Heart left ventricle (tissue), 16 donors: ENCODE results near the gene INO80. TPM values are rescaled to one million over a fixed set of nuclear protein-coding genes. Genes with fewer than 3 reads are reported as not detected.

ENCODE experiments used
- ATAC-seq, 4 donors: fragments of 200-7000 bp; cut with Tn5 transposase; one replicate each; pipeline ENCODE4 v1.9.1; 2020 to 2022; ENCODE audit warnings: moderate library complexity in 4 of 4, mild to moderate bottlenecking in 3 of 4, moderate number of reproducible peaks in 1 of 4
- DNase-seq, 5 donors: peaks; one replicate each; pipeline ENCODE4 v3.0.0-alpha.2; 2020
- H3K27ac ChIP-seq, 12 donors: fragments of 200-600 bp; sonication (generic) in 4 of 12; one replicate each; pipeline versions ENCODE4 v1.5.0 to v1.8.0; 2016 to 2022; ENCODE audit warnings: mild to moderate bottlenecking in 2 of 12
- H3K27me3 ChIP-seq, 9 donors: fragments of 200-600 bp; sonication (generic) in 2 of 9; one replicate each; pipeline versions ENCODE4 v1.5.1 to v1.8.0; 2016 to 2022; ENCODE audit warnings: mild to moderate bottlenecking in 3 of 9
- H3K36me3 ChIP-seq, 9 donors: fragments of 200-600 bp; sonication (generic) in 2 of 9; one replicate each; pipeline versions ENCODE4 v1.5.0 to v1.8.0; 2018 to 2022; ENCODE audit warnings: mild to moderate bottlenecking in 2 of 9
- H3K4me1 ChIP-seq, 12 donors: fragments of 200-600 bp; sonication (generic) in 4 of 12; one replicate each; pipeline versions ENCODE4 v1.5.0 to v1.8.0; 2016 to 2022; ENCODE audit warnings: mild to moderate bottlenecking in 3 of 12
- H3K4me3 ChIP-seq, 12 donors: fragments of 200-600 bp; sonication (generic) in 4 of 12; one replicate each; pipeline versions ENCODE4 v1.5.0 to v1.8.0; 2017 to 2022; ENCODE audit warnings: mild to moderate bottlenecking in 9 of 12, moderate library complexity in 4 of 12
- H3K9me3 ChIP-seq, 12 donors: fragments of 200-600 bp; sonication (generic) in 4 of 12; one replicate each; pipeline versions ENCODE4 v1.5.0 to v1.8.0; 2016 to 2022; ENCODE audit warnings: mild to moderate bottlenecking in 1 of 12
- POLR2A ChIP-seq, 2 donors: fragments of 450-650 bp; IDR thresholded peaks; one replicate each; pipeline ENCODE4 v1.6.1; 2017; ENCODE audit warnings: antibody characterized with exemption in 2 of 2, mild to moderate bottlenecking in 2 of 2, moderate library complexity in 2 of 2
- WGBS, 4 donors: extraction: QIAGEN DNeasy Blood & Tissue Kit in 2 of 4; methylation state at CpG; one replicate each; pipeline versions ENCODE4 v1.1.5 to v1.1.7; 2013 to 2018; 5-methylcytosine and 5-hydroxymethylcytosine counted together
- intact Hi-C, 10 donors: fragments of 100-400 bp; cut with DNase I; formaldehyde crosslinking; loops; one replicate each; pipeline versions ENCODE4 v1.11.1 to v1.14.2; 2022
- polyA plus RNA-seq, 2 donors: library from polyadenylated mRNA; stranded (reverse); fragments of 200-250 nt; gene quantifications; one replicate each; pipeline ENCODE4 v1.2.3, GENCODE V29; 2013
- total RNA-seq, 9 donors: library from RNA; depleted of rRNA in 2 of 9; stranded (reverse); fragments of >200 nt in 2 of 9; fragmentation: NEBNext Ultra II Directional in 3 of 9; extraction: Animal tissue kit (Norgen Biotek cat#: 25700) in 3 of 9; gene quantifications; one replicate each; pipeline versions ENCODE4 v1.1.0 to v1.2.4, GENCODE V29; 2016 to 2023
- TF ChIP-seq, protein P1 (sequence below), 12 donors: fragments of 200-600 bp; sonication (generic) in 4 of 12; IDR thresholded peaks; one replicate each; pipeline versions ENCODE4 v1.5.0 to v1.8.0; 2018 to 2022; ENCODE audit warnings: antibody characterized with exemption in 12 of 12, mild to moderate bottlenecking in 5 of 12
- donor health status: ischemic (EF 13 %, LVEDD 7.1; RV severe dilation, severe dysfunction).
- donor health status: healthy with polysubstance abuse.
- donor health status: DM: no; HTN: yes; CAD: no.
- donor health status: DM: no; HTN: no; CAD: no.
- donor health status: ischemic (EF 25% LVEDD 6.9; RV normal size, moderate dysfunction).
- donor health status: ischemic (EF 25% LVEDD 5.7; RV mildly dilated, moderate dysfunction).
- donor health status: healthy.
- donor health status: DM: yes; HTN: yes; CAD: no.
- donor health status: ischemic (EF 35%, LVEDD 5.7; RV mildly dilated, moderate dysfunction).
- donor health status: nonischemic (EF 11% LVEDD 7.7; RV severe dilation, severe dysfunction).
- donor health status: DM: yes; HTN: yes; CAD: no.
- donor health status: PGD.
- donor health status: ischemic (EF 29% LVEDD 5.4; RV normal size, mild dysfunction).
- donor health status: nonischemic (EF 23%, LVEDD 6.1; RV moderate dilation, normal function).

Gene INO80
- total and polyA plus RNA-seq, 11 donors = 4.7 to 20.9 (median 12.6) TPM

DNA sequence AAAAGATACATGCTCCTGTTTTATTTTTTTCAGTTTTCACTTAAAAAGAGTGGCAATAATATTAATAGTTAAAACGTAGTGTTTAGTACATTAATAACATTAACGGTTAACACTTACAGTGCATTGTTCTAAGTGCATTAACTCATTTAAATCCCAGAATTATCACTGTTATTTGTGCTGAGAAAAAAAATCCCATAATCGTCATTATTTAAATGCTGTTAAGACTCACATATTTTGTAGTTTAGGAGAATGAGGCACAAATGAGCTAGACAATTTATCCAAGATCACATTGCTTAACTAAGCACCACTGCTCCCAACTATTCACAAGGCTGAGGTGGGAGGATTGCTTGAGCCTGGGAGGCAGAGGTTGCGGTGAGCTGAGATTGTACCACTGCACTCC lies 127.9 kb downstream of the INO80 start:
- ATAC-seq (no peak), DNase-seq (no peak)
- Histone ChIP-seq H3K27ac (no peak overlapping the region), H3K4me1 (peaks cover 0 to 4% (median 0%) of the 10 kb centered on the region in 12 donors), H3K27me3 (no peaks in the 10 kb centered on the region), H3K36me3 (peaks cover 7 to 86% (median 71%) of the 10 kb centered on the region in 9 donors), H3K4me3 (no peak overlapping the region), H3K9me3 (no peaks in the 10 kb centered on the region)
- 94 to 96% (median 95%) methylated on average over 4 of the region's 4 CpGs for WGBS, 4 donors
- no peak for TF ChIP-seq POLR2A (IDR thresholded peaks at IDR 0.05)
- TF ChIP-seq, protein P1, sequence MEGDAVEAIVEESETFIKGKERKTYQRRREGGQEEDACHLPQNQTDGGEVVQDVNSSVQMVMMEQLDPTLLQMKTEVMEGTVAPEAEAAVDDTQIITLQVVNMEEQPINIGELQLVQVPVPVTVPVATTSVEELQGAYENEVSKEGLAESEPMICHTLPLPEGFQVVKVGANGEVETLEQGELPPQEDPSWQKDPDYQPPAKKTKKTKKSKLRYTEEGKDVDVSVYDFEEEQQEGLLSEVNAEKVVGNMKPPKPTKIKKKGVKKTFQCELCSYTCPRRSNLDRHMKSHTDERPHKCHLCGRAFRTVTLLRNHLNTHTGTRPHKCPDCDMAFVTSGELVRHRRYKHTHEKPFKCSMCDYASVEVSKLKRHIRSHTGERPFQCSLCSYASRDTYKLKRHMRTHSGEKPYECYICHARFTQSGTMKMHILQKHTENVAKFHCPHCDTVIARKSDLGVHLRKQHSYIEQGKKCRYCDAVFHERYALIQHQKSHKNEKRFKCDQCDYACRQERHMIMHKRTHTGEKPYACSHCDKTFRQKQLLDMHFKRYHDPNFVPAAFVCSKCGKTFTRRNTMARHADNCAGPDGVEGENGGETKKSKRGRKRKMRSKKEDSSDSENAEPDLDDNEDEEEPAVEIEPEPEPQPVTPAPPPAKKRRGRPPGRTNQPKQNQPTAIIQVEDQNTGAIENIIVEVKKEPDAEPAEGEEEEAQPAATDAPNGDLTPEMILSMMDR (IDR thresholded peaks at IDR 0.05) = no peak
- intact Hi-C loops = loop anchor here in 1 of 10 donors (10.0 kb wide), 1 partner anchor 67 kb away; no protein-coding TSS in a partner anchor

GRCh38 chr15:40986820-40987219 lies 129.3 kb downstream of the INO80 start:
- WGBS, 4 donors = 77 to 80% (median 78%) methylated on average over 7 of the region's 7 CpGs
- TF ChIP-seq, protein P1 (IDR thresholded peaks at IDR 0.05) = no peak
- no peak for TF ChIP-seq POLR2A (IDR thresholded peaks at IDR 0.05)
- no peak overlapping the region for H3K27ac ChIP-seq
- no peaks in the 10 kb centered on the region for H3K27me3 ChIP-seq
- no peak for DNase-seq
- no peak for ATAC-seq
- H3K4me1 ChIP-seq = peaks cover 0 to 5% (median 0%) of the 10 kb centered on the region in 12 donors
- peaks cover 7 to 93% (median 79%) of the 10 kb centered on the region in 9 donors for H3K36me3 ChIP-seq
- no peaks in the 10 kb centered on the region for H3K9me3 ChIP-seq
- H3K4me3 ChIP-seq = no peak overlapping the region
- intact Hi-C loops = loop anchor here in 1 of 10 donors (10.0 kb wide), 1 partner anchor 68 kb away; no protein-coding TSS in a partner anchor

GRCh38 chr15:40985541-40986330 lies 130.3 kb downstream of the INO80 start:
- Histone ChIP-seq H3K4me3 (no peak overlapping the region), H3K9me3 (no peaks in the 10 kb centered on the region), H3K27ac (no peak overlapping the region), H3K4me1 (peaks cover 0 to 6% (median 0%) of the 10 kb centered on the region in 12 donors), H3K36me3 (peaks cover 7 to 93% (median 79%) of the 10 kb centered on the region in 9 donors), H3K27me3 (no peaks in the 10 kb centered on the region)
- WGBS, 4 donors = 95 to 96% (median 95%) methylated on average over 6 of the region's 6 CpGs
- ATAC-seq (no peak), DNase-seq (no peak)
- TF ChIP-seq POLR2A (IDR thresholded peaks at IDR 0.05) = no peak
- TF ChIP-seq, protein P1 (IDR thresholded peaks at IDR 0.05) = no peak
- intact Hi-C loops = loop anchor here in 1 of 10 donors (10.0 kb wide), 1 partner anchor 69 kb away; no protein-coding TSS in a partner anchor

DNA sequence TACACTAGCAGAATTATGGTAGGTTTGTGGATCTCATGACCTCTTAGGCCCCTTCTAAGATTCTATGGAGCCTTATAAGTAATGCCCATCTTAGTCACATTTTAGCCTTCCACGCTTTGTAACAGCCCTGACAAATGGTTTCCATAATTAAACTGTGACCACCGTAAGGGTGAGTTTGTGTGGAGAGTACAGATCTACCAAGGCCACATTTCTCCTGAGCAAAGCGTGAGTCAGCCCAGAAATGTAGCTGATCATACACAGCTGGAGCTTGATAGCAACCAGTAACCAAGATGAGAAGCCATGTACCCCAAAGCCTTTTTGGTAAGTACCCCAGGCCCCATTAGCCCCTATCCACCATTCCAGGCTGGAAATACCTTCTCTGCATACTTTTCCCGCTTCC lies 131.1 kb downstream of the INO80 start:
- no peak for DNase-seq
- H3K36me3 ChIP-seq = peaks cover 7 to 93% (median 79%) of the 10 kb centered on the region in 9 donors
- no peak for ATAC-seq
- no peak overlapping the region for H3K27ac ChIP-seq
- H3K4me3 ChIP-seq = no peak overlapping the region
- intact Hi-C loops = loop anchor here in 1 of 10 donors (10.0 kb wide), 1 partner anchor 70 kb away; no protein-coding TSS in a partner anchor
- 89 to 95% (median 93%) methylated on average over 4 of the region's 4 CpGs for WGBS, 4 donors
- no peaks in the 10 kb centered on the region for H3K9me3 ChIP-seq
- TF ChIP-seq, protein P1 (IDR thresholded peaks at IDR 0.05) = no peak
- no peak for TF ChIP-seq POLR2A (IDR thresholded peaks at IDR 0.05)
- H3K27me3 ChIP-seq = no peaks in the 10 kb centered on the region
- H3K4me1 ChIP-seq = peaks cover 0 to 6% (median 0%) of the 10 kb centered on the region in 12 donors
